Measurements from ENCODE around the gene KLHDC2.
A peak's percentile ranks its signal among the peaks of the same experiment; 100 is the strongest.
"Not testable (repeated sequence)": the region's sequence is repeated elsewhere in the genome, so short reads cannot be mapped to it uniquely, and the experiment has no call there.

The KLHDC2 gene, protein sequence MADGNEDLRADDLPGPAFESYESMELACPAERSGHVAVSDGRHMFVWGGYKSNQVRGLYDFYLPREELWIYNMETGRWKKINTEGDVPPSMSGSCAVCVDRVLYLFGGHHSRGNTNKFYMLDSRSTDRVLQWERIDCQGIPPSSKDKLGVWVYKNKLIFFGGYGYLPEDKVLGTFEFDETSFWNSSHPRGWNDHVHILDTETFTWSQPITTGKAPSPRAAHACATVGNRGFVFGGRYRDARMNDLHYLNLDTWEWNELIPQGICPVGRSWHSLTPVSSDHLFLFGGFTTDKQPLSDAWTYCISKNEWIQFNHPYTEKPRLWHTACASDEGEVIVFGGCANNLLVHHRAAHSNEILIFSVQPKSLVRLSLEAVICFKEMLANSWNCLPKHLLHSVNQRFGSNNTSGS

DNA sequence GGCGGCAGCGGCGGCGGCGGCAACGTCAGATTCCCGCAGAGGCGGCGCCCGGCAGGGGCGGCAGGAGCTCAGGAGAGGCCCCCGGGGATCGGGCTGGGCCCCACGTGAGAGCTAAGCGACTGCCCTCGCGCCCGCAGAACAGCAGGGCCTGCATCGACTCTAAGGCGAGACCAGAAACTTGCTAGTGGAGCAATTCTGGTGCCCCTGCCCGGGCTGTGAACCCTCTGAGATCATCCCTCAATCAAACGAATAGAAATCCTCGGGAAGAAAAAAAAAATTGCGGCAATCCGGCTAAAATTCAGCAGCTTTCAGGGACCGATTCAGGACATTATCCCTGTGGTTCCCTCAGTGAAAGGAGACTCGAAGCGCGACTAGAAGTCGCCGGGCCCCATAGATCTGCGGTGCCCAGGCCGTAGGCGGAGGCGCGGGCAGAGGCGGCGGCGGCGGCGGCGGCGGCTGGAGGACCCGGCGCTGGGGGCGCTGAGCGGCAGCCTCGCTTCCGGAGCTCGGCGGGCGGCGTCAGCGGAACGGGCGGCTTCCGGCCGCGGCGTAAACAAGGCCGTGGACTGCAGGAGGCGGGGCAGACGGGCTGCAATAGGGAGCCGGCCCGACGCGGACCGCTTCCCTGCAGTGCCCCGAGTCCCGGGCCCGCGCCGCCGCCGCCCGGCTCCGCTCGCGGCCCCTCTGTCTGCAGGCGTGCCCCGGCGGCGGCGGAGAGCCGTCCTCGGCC lies at the start of gene KLHDC2:
TSS of gene KLHDC2 (plus strand) at position 583 of the 730 bp plus-strand sequence. CDS start 316 bp downstream, outside the sequence.
- TF ChIP-seq, protein P1, sequence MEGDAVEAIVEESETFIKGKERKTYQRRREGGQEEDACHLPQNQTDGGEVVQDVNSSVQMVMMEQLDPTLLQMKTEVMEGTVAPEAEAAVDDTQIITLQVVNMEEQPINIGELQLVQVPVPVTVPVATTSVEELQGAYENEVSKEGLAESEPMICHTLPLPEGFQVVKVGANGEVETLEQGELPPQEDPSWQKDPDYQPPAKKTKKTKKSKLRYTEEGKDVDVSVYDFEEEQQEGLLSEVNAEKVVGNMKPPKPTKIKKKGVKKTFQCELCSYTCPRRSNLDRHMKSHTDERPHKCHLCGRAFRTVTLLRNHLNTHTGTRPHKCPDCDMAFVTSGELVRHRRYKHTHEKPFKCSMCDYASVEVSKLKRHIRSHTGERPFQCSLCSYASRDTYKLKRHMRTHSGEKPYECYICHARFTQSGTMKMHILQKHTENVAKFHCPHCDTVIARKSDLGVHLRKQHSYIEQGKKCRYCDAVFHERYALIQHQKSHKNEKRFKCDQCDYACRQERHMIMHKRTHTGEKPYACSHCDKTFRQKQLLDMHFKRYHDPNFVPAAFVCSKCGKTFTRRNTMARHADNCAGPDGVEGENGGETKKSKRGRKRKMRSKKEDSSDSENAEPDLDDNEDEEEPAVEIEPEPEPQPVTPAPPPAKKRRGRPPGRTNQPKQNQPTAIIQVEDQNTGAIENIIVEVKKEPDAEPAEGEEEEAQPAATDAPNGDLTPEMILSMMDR (IDR thresholded peaks at IDR 0.05; ENCODE audit: extremely low read depth, missing control alignments), result peak; percentile 60

DNA sequence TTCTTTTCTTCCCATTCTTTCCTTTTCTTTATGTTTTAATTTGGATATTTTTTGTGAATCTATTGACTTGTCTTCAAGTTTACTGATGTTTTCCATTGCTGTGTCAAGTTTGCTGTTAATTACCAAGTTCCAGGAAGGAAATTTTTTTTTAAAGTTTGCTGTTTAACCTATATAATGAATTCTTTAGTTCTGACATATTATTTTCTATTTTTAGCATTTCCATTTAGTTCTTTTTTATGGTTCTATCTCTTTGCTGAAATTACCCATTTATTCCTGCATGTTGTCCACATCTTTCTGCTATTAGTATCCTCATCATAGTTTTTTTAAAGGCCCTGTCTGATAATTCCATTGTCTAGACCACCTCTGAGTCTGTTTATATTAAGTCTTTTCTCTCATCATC lies 47.2 kb upstream of the KLHDC2 start:
- TF ChIP-seq, protein P1 (IDR thresholded peaks at IDR 0.05; ENCODE audit: extremely low read depth, missing control alignments), result no peak
- no peak for DNase-seq (ENCODE audit: low spot score)

More for the DNA sequence above, at the start of gene KLHDC2:
- DNase-seq (ENCODE audit: low spot score), result peak; percentile 94

DNA sequence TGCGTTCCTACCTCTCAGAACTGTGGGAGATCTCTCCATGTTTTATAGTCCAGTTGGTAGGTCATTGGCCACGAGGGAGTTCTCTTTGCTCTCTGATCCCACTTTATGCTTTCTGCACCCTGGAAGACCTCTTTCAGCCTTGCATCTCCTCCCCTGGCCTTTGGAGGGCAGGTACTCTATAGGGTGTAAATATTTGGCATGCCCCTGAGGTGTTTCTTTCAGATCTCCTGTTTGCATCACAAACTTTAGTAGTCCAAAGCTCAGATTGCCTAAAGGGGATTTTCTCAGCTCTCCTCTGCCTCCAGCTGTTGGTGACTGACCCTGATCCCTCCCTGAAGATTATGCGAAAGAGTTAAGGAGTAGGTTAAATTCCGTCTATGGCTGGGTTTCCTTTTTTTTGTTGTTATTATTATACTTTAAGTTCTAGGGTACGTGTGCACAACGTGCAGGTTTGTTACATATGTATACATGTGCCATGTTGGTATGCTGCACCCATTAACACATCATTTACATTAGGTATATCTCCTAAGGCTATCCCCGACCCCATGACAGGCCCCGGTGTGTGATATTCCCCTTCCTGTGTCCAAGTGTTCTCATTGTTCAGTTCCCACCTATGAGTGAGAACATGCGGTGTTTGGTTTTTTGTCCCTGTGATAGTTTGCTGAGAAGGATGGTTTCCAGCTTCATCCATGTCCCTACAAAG lies 46.1 kb upstream of the KLHDC2 start:
- DNase-seq (ENCODE audit: low spot score), result not testable (repeated sequence)

DNA sequence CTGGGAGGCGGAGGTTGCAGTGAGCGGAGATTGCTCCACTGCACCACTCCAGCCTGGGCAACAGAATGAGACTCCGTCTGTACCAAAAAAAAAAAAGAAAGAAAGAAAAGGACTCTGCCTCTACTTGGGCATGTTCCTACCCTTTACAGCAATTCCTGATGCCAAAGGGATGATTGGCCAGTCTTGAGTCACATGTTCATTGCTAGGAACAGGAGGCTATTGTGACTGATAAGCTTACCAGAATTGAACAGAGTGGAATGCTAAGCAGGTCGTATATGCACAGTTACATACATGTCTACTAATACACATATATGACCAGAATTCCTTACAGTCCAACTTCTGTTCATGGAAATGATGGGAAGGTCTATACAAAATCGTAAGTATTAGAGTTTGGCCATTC lies 40.8 kb upstream of the KLHDC2 start:
- no peak for DNase-seq (ENCODE audit: low spot score)
- TF ChIP-seq, protein P1 (IDR thresholded peaks at IDR 0.05; ENCODE audit: extremely low read depth, missing control alignments), result no peak

DNA sequence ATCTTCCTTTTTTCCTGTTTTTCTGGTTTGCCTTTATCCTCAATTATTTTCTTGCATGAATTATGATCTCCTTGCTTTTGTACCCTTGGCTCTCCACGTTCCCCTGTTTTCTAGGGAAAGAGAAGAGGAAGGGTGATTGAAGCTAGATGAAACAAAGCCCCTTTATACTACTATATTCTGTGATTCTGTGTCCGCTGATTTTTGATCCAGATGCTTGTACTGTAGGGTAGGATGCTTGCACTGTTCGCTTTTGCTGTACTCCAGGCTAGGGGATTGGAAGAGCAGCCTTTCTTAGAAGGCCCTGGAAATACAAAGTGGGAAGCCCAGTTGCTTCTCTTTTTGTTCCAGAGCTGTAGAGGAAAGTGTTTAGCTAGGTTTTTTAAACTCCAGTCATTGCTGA lies 35.1 kb upstream of the KLHDC2 start:
- TF ChIP-seq, protein P1 (IDR thresholded peaks at IDR 0.05; ENCODE audit: extremely low read depth, missing control alignments), result no peak
- no peak for DNase-seq (ENCODE audit: low spot score)

DNA sequence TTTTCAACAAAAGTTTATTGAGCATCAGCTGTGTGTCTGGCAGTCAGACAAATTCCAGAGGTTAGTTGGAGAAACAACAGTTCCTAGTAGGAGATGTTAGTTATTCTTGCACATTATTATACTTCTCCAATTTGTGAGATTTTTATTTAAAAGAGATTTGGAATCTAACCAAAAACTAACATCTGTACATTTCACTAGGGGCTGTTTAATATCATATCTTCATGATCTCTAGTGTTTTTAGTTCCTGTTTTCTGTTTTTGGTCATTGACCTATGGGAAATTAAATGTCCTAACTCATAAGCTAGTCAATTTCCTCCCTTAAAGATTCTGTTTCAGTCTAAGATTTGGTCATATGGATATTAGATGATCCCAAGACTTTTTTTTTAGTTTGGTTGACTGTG lies 34.1 kb upstream of the KLHDC2 start:
- DNase-seq (ENCODE audit: low spot score), result no peak
- TF ChIP-seq, protein P1 (IDR thresholded peaks at IDR 0.05; ENCODE audit: extremely low read depth, missing control alignments), result no peak

GRCh38 chr14:49735669-49736068 lies 32.3 kb upstream of the KLHDC2 start:
- DNase-seq (ENCODE audit: low spot score), result not testable (repeated sequence)

GRCh38 chr14:49745191-49745590 lies 22.8 kb upstream of the KLHDC2 start:
- TF ChIP-seq, protein P1 (IDR thresholded peaks at IDR 0.05; ENCODE audit: extremely low read depth, missing control alignments), result no peak
- DNase-seq (ENCODE audit: low spot score), result no peak

GRCh38 chr14:49746476-49746875 lies 21.5 kb upstream of the KLHDC2 start:
- not testable (repeated sequence) for DNase-seq (ENCODE audit: low spot score)

Data from GM20000 (cell line).